ENCODE results near the gene NPAS2. TPM values are rescaled to one million over a fixed set of nuclear protein-coding genes. Genes with fewer than 3 reads are reported as not detected.

Gene NPAS2
- total RNA-seq, 1 experiment from 2014 or later, result 12.3 TPM

- TF ChIP-seq, protein P1, sequence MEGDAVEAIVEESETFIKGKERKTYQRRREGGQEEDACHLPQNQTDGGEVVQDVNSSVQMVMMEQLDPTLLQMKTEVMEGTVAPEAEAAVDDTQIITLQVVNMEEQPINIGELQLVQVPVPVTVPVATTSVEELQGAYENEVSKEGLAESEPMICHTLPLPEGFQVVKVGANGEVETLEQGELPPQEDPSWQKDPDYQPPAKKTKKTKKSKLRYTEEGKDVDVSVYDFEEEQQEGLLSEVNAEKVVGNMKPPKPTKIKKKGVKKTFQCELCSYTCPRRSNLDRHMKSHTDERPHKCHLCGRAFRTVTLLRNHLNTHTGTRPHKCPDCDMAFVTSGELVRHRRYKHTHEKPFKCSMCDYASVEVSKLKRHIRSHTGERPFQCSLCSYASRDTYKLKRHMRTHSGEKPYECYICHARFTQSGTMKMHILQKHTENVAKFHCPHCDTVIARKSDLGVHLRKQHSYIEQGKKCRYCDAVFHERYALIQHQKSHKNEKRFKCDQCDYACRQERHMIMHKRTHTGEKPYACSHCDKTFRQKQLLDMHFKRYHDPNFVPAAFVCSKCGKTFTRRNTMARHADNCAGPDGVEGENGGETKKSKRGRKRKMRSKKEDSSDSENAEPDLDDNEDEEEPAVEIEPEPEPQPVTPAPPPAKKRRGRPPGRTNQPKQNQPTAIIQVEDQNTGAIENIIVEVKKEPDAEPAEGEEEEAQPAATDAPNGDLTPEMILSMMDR (IDR thresholded peaks at IDR 0.05; ENCODE audit: unreplicated experiment), result no peak
- no peaks in the 10 kb centered on the region for H3K9me3 Mint-ChIP-seq (ENCODE audit: unreplicated experiment)
- peaks cover 8% of the 10 kb centered on the region for H3K36me3 Mint-ChIP-seq (ENCODE audit: insufficient read depth, unreplicated experiment)
- ChIA-PET POLR2A (no interaction called here), CTCF (interaction anchor here (0.6 to 2.7 kb wide), 3 partner anchors 249 to 376 kb away, joined by 3 to 17 read pairs (median 13); no protein-coding TSS in a partner anchor)
- no peaks in the 10 kb centered on the region for H3K27me3 Mint-ChIP-seq (ENCODE audit: insufficient read depth, unreplicated experiment)
- DNase-seq (ENCODE audit: unreplicated experiment), result no peak
- H3K4me1 Mint-ChIP-seq (ENCODE audit: insufficient read depth, unreplicated experiment), result peaks cover 5% of the 10 kb centered on the region
- intact Hi-C loops (cut with micrococcal nuclease), result no loop called here
- no peak overlapping the region for H3K4me3 Mint-ChIP-seq (ENCODE audit: unreplicated experiment)
- no TSS peak for BruUV-seq (replicated peaks)
- no peak overlapping the region for H3K27ac Mint-ChIP-seq (ENCODE audit: low read depth, unreplicated experiment)
These were observed 158.7 kb downstream of the NPAS2 start for GRCh38 chr2:100978582-100979191.

GRCh38 chr2:100980046-100980445 is 160.1 kb downstream of the NPAS2 start:
- Mint-ChIP-seq H3K4me3 (ENCODE audit: unreplicated experiment) (no peak overlapping the region), H3K27me3 (ENCODE audit: insufficient read depth, unreplicated experiment) (no peaks in the 10 kb centered on the region), H3K9me3 (ENCODE audit: unreplicated experiment) (no peaks in the 10 kb centered on the region), H3K36me3 (ENCODE audit: insufficient read depth, unreplicated experiment) (peaks cover 11% of the 10 kb centered on the region), H3K27ac (ENCODE audit: low read depth, unreplicated experiment) (no peak overlapping the region), H3K4me1 (ENCODE audit: insufficient read depth, unreplicated experiment) (peaks cover 5% of the 10 kb centered on the region)
- TF ChIP-seq, protein P1 (IDR thresholded peaks at IDR 0.05; ENCODE audit: unreplicated experiment), result no peak
- intact Hi-C loops (cut with micrococcal nuclease), result no loop called here
- no peak for DNase-seq (ENCODE audit: unreplicated experiment)
- POLR2A ChIA-PET, result no interaction called here
- BruUV-seq (replicated peaks), result no TSS peak
- CTCF ChIA-PET, result interaction anchor here (0.7 to 2.7 kb wide), 5 partner anchors 107 to 374 kb away, joined by 4 to 17 read pairs (median 5); no protein-coding TSS in a partner anchor

GRCh38 chr2:100981011-100981410 is 161.1 kb downstream of the NPAS2 start:
- H3K36me3 Mint-ChIP-seq (ENCODE audit: insufficient read depth, unreplicated experiment), result peaks cover 5% of the 10 kb centered on the region
- ChIA-PET CTCF (interaction anchor here (1.7 to 2.7 kb wide), 2 partner anchors 371 to 375 kb away, joined by 5 to 17 read pairs; no protein-coding TSS in a partner anchor), POLR2A (no interaction called here)
- H3K27ac Mint-ChIP-seq (ENCODE audit: low read depth, unreplicated experiment), result no peak overlapping the region
- no peaks in the 10 kb centered on the region for H3K9me3 Mint-ChIP-seq (ENCODE audit: unreplicated experiment)
- DNase-seq (ENCODE audit: unreplicated experiment), result no peak
- H3K4me3 Mint-ChIP-seq (ENCODE audit: unreplicated experiment), result no peak overlapping the region
- TF ChIP-seq, protein P1 (IDR thresholded peaks at IDR 0.05; ENCODE audit: unreplicated experiment), result no peak
- H3K27me3 Mint-ChIP-seq (ENCODE audit: insufficient read depth, unreplicated experiment), result no peaks in the 10 kb centered on the region
- peaks cover 5% of the 10 kb centered on the region for H3K4me1 Mint-ChIP-seq (ENCODE audit: insufficient read depth, unreplicated experiment)
- BruUV-seq (replicated peaks), result no TSS peak
- intact Hi-C loops (cut with micrococcal nuclease), result no loop called here

- BruUV-seq (replicated peaks), result no TSS peak
- no peak for DNase-seq (ENCODE audit: unreplicated experiment)
- Mint-ChIP-seq H3K4me3 (ENCODE audit: unreplicated experiment) (no peak overlapping the region), H3K27me3 (ENCODE audit: insufficient read depth, unreplicated experiment) (no peaks in the 10 kb centered on the region), H3K9me3 (ENCODE audit: unreplicated experiment) (no peaks in the 10 kb centered on the region), H3K36me3 (ENCODE audit: insufficient read depth, unreplicated experiment) (peaks cover 5% of the 10 kb centered on the region), H3K4me1 (ENCODE audit: insufficient read depth, unreplicated experiment) (peaks cover 5% of the 10 kb centered on the region), H3K27ac (ENCODE audit: low read depth, unreplicated experiment) (no peak overlapping the region)
- intact Hi-C loops (cut with micrococcal nuclease), result no loop called here
- ChIA-PET CTCF (interaction anchor here (0.7 to 2.0 kb wide), 13 partner anchors 14 to 722 kb away, joined by 3 to 26 read pairs (median 3); no protein-coding TSS in a partner anchor), POLR2A (no interaction called here)
- TF ChIP-seq, protein P1 (IDR thresholded peaks at IDR 0.05; ENCODE audit: unreplicated experiment), result no peak
These were observed 162.5 kb downstream of the NPAS2 start for GRCh38 chr2:100982431-100982861.

Measured in MCF 10A (cell line).